HG02840 (cell line): ENCODE data around the gene MAST4.

Experiments
- ATAC-seq: cut with Tn5 transposase; IDR thresholded peaks from one replicate; pipeline ENCODE4 v1.9.1; 2021; ENCODE audit warnings: mild to moderate bottlenecking, moderate library complexity, moderate number of reproducible peaks; ENCODE audit not compliant: unreplicated experiment, low FRiP score

The MAST4 gene

GRCh38 chr5:67189931-67190330 lies 593.7 kb downstream of the MAST4 start:
- no peak for ATAC-seq

GRCh38 chr5:67190410-67190809 lies 594.2 kb downstream of the MAST4 start:
- no peak for ATAC-seq

- no peak for ATAC-seq
Measured at GRCh38 chr5:67190861-67191260, 594.7 kb downstream of the MAST4 start.

- no peak for ATAC-seq
Measured at GRCh38 chr5:67192719-67193438, 596.7 kb downstream of the MAST4 start.

DNA sequence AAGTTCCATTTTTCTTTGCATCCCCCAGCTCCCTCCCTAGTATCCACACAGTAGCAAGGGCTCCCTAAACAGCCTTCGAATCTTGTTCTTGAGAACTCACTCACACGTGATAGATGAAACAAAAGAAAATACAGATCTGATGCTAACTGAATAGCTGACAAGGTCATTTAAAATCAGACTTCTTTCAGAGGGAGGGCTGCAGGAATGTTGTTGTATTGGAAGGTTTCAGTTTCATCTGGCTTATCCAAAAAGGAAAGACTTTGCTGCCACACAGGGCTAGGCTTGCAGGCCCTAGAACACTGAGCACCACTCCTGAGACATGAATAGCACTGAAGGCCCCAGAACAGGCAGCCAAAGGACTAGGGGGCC lies 597.2 kb downstream of the MAST4 start:
- no peak for ATAC-seq

- no peak for ATAC-seq
Measured at GRCh38 chr5:67194166-67194565, 598.0 kb downstream of the MAST4 start.

- ATAC-seq, result no peak
Measured at GRCh38 chr5:67195406-67196275, 599.4 kb downstream of the MAST4 start.

- ATAC-seq, result no peak
Measured at GRCh38 chr5:67196537-67197059, 600.4 kb downstream of the MAST4 start, which contains the start of gene CD180. Gene CD180, minus strand, starts transcription at chr5:67196799. Its CDS starts 158 bp downstream, at chr5:67196641.

GRCh38 chr5:67197536-67197935 lies 601.3 kb downstream of the MAST4 start:
- ATAC-seq, result no peak

GRCh38 chr5:67198917-67199316 lies 602.7 kb downstream of the MAST4 start:
- no peak for ATAC-seq

DNA sequence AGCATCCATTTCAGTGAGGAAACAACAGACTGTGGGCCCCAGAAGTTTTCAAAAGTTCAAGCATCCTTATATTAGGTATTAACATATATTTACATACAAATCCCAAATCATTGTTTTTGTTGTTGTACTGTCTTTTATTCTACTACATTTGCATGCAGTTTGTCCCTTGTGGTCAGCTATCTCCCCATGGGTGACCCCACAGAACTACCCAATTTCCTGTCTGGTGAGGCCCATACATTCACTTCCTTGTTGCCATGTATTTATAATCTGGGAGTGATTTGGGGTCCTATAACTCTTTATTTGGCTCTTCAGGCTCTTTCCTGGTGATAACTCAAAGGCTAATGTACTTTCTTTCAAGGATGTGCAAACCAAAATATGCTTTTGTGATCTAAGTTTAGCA lies 603.7 kb downstream of the MAST4 start:
- no peak for ATAC-seq

GRCh38 chr5:67200809-67201562 lies 604.8 kb downstream of the MAST4 start:
- ATAC-seq, result no peak

GRCh38 chr5:67201897-67202549 lies 605.8 kb downstream of the MAST4 start:
- ATAC-seq, result no peak

DNA sequence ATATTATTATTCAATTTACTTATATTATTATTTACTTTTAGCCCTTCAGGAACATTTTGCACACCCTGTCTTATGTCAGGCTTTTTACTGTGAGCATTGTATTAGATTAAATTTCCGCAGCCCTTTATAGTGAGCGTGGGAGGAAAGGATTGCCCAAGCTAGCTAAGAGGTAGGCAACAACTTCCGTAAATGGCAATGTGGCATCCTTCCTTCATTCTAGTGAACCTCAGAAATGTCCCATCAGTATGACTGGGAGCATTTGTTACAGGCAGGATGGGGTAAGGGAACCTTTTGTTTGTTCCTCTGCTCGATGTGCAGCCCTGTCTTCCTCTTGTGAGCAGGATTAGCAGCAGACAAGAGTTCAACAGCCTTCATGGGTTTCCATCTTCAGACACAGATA lies 606.6 kb downstream of the MAST4 start:
- no peak for ATAC-seq

DNA sequence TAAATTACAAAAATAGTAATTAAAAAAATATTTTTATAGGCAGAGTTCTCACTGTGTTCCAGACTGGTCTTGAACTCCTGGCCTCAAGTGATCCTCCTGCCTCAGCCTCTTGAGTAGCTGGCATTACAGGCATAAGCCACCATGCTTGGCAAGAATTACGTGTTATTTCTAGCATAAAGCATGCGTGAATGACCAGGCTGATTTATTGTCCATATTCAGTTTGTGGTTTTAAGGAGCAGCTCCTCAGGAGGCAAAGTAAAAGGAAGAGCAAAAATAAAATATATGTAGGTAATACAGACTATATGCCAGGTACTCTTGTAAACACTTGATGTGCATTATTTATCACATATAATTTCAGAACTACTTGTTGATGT lies 607.5 kb downstream of the MAST4 start:
- ATAC-seq, result no peak

DNA sequence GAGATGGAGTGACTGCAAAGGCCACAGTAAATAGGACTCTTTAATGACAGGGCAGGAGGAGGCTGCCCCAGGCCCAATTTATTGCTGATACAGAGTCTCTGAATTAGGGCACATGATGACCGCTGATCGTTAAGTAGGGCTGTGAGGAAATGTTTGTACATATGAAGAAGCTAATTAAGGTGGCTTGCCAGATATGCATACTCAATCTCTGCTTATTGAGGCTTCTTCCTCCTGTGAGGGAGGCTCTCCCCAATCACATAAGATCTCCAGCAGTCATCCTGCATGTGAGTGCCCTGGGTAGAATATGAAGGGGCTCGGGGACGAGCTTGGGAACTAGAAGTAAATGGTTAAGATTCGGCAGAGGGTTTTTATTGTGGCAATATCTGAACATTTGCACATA lies 608.6 kb downstream of the MAST4 start:
- ATAC-seq, result no peak

DNA sequence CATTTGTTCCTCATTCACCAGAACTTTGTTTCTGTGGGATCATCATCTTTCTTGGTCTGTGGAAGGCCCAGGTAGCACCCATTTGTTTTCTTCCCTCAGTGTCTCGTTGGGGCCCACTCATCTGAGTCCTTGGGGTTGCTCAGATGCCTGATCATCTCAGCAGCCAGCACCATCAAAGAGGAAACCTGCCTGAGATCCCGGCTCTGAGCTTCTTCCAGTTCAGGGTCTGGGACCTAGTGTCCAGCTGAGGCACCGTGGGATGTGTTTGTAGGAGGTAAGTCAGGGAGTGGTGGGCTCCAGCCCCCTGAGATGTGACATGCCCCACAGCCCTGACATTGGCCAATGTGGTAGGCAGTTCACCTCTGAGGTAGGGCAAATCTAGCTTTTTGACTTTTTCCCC lies 609.8 kb downstream of the MAST4 start:
- ATAC-seq, result no peak

DNA sequence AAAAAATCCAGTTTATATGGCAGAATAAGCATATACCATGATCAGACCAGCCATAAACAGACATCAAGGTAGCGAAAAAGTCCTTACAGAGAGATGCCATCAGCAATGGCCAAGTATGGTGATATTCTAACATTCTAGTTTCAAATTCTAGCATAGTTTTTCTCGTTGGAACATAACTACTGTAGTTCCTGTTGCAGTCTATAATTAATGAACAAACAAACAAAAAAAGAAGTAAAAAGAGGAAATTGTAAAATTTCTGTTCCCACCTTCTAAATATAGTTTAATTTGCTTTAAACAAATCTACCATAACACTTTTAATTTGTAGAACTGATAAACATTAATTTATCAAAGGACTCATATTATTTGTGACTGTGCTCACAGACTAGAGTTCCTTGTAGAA lies 610.3 kb downstream of the MAST4 start:
- ATAC-seq, result peak; percentile 17

DNA sequence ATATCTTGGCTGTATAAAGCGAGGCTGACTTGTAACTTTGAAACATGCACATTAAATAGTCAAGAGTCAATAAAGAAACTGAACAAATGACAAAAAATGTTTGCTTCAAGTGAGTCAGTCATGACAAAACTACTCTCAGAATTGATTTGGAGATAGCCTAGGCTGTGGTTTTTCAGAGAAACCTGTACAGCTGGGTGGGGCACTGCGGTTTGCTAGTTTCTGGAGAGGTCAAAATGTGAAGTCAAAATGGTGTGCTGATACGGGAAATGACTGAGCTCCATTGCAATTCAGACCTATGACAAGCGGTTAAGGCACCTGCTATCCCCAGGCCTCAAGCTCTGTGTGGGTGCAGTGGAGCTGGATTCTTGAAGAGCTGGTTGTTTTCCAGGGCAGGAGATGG lies 610.7 kb downstream of the MAST4 start:
- ATAC-seq, result peak; percentile 82

DNA sequence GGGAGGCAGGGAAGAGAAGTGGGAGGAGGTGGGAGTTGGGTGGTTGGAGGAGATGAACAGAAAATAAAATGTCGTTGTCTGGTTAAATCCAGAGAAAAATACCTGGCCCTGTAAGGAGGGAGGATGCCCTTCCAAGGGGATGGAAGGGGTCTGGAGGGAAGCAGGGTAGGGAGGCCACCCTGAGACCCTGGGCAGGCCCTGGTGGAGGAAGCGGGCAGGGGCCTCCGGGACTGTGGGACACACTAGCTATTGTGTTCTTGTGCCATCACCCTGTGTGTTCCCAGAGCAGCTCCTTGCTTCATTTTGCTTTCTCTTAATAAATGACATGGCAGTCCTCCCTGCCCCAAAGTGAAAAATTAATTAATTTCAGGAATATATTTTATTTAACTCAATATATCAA lies 612.2 kb downstream of the MAST4 start:
- ATAC-seq, result no peak
